HEK293 (cell line): ENCODE data around the gene TMEM151A.

Experiments
- MEIS1 ChIP-seq: sonication (generic); formaldehyde crosslinking; IDR thresholded peaks from 2 replicates; pipeline ENCODE4 v1.8.1; 2022; ENCODE audit warnings: missing genetic modification reagents, mild to moderate bottlenecking, borderline replicate concordance
- ZBTB1 ChIP-seq: fragments of 450-650 bp; formaldehyde crosslinking; IDR thresholded peaks from 2 replicates; pipeline ENCODE4 v1.5.1; 2016; ENCODE audit warnings: missing biosample characterization, missing genetic modification characterization
- ZFHX2 ChIP-seq: fragments of 450-650 bp; formaldehyde crosslinking; conservative IDR thresholded peaks from 2 replicates; pipeline ENCODE4 v1.5.1; 2016; ENCODE audit warnings: missing biosample characterization, missing genetic modification characterization
- ZNF175 ChIP-seq: fragments of 450-650 bp; formaldehyde crosslinking; IDR thresholded peaks from 2 replicates; pipeline ENCODE4 v1.5.1; 2016; ENCODE audit warnings: missing biosample characterization, missing genetic modification characterization
- ZNF24 ChIP-seq: fragments of 450-650 bp; formaldehyde crosslinking; IDR thresholded peaks from 2 replicates; pipeline ENCODE4 v1.5.1; 2016; ENCODE audit warnings: missing biosample characterization, missing genetic modification characterization
- ZNF555 ChIP-seq: fragments of 450-650 bp; formaldehyde crosslinking; conservative IDR thresholded peaks from 2 replicates; pipeline ENCODE4 v1.5.1; 2017; ENCODE audit warnings: missing biosample characterization, mild to moderate bottlenecking, missing genetic modification characterization, inconsistent platforms
- ZNF624 ChIP-seq: fragments of 450-650 bp; formaldehyde crosslinking; IDR thresholded peaks from 2 replicates; pipeline ENCODE4 v1.5.1; 2017; ENCODE audit warnings: missing biosample characterization, missing genetic modification characterization
- TF ChIP-seq, protein P1 (sequence below): fragments of 450-650 bp; formaldehyde crosslinking; IDR thresholded peaks from 2 replicates; pipeline ENCODE4 v1.5.1; 2016; ENCODE audit warnings: missing biosample characterization, missing genetic modification characterization

DNA sequence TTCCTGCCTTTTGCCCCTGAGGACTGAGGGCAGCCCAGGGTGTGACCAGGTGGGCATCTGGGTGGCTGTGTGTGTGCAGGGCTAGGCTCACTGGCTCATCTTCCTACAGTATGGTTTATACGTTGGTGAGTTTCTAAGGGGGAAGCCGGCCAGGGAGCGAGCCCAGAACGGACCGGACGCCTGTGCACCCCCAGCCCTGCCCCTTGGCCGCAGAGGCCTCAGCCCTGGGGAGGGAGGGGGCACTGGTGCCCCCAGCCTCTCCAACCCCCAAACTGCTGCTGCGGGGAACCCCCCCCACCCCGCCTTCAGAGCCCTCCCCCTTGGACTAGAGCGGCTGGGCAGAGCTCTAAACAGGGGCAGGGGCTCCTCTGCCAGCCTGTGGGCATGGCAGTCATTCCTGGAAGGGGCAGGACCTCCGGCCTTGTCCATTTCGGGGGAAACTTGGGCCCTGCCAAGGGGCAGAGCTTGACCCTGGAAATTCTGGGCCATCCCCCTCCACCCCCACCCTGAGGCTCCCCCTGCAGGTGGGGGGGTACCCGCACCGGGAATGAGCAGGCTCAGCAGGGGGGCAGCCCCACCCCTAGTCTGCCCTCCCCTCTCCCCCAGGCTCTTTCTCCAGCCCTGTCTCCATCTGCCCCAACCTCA, 8.1 kb upstream of the TMEM151A start:
- TF ChIP-seq ZNF555 (no peak), ZNF24 (tag by site-specific recombination) (no peak), ZBTB1 (tag by site-specific recombination) (no peak), ZFHX2 (tag by site-specific recombination) (no peak), ZNF175 (tag by site-specific recombination) (no peak), MEIS1 (no peak), ZNF624 (no peak)
- TF ChIP-seq, protein P1, sequence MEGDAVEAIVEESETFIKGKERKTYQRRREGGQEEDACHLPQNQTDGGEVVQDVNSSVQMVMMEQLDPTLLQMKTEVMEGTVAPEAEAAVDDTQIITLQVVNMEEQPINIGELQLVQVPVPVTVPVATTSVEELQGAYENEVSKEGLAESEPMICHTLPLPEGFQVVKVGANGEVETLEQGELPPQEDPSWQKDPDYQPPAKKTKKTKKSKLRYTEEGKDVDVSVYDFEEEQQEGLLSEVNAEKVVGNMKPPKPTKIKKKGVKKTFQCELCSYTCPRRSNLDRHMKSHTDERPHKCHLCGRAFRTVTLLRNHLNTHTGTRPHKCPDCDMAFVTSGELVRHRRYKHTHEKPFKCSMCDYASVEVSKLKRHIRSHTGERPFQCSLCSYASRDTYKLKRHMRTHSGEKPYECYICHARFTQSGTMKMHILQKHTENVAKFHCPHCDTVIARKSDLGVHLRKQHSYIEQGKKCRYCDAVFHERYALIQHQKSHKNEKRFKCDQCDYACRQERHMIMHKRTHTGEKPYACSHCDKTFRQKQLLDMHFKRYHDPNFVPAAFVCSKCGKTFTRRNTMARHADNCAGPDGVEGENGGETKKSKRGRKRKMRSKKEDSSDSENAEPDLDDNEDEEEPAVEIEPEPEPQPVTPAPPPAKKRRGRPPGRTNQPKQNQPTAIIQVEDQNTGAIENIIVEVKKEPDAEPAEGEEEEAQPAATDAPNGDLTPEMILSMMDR (tag by site-specific recombination), result no peak
